HepG2 (cell line): ENCODE data around the gene PWWP2A. TPM values are rescaled to one million over a fixed set of nuclear protein-coding genes. Genes with fewer than 3 reads are reported as not detected.

Source experiments
- ATAC-seq: fragments of 200-7000 bp; cut with Tn5 transposase; 3 replicates; pipeline ENCODE4 v1.9.1; 2020; ENCODE audit warnings: mild to moderate bottlenecking, moderate library complexity
- BruUV-seq: library from RNA; stranded (reverse); fragments of 400-500 nt; replicated peaks from 2 replicates; lab custom pipeline; 2021; lab: Mats Ljungman, UMichigan
- CTCF ChIA-PET: fragments of 300-600 bp; formaldehyde crosslinking; extraction: SDS; loops from one replicate; lab custom pipeline; 2021; ENCODE audit warnings: low total read pairs, inconsistent platforms, low intra/inter-chr PET ratio; lab: Yijun Ruan, JAX
- POLR2A ChIA-PET: fragments of 350-600 bp; sonication (Branson Sonifier 250); formaldehyde crosslinking; loops from one replicate; lab custom pipeline; 2020; ENCODE audit warnings: antibody characterized with exemption, inconsistent platforms; lab: Yijun Ruan, JAX
- DNase-seq: peaks from one replicate; pipeline ENCODE4 v3.0.0-alpha.2; 2015; ENCODE audit warnings: low spot score
- FAIRE-seq: peaks from 3 replicates; lab custom pipeline; 2011; peaks lifted over from hg19 to GRCh38; lab: Jason Lieb, UNC
- H2AFZ ChIP-seq: one replicate; pipeline ENCODE4 v1.6.1; 2011; ENCODE audit warnings: low read length, inconsistent platforms
- H3K27ac ChIP-seq: fragments of 300-600 bp; 3 replicates; pipeline ENCODE4 v1.8.0; 2011; ENCODE audit warnings: mixed run types, mild to moderate bottlenecking, mixed read lengths, low read length, inconsistent platforms; ENCODE audit not compliant: insufficient read depth; ENCODE audit errors: extremely low read length
- H3K27me3 ChIP-seq, 2 experiments: fragments of 200-600 bp in 1 of 2; 2 replicates in 1 of 2; 3 replicates in 1 of 2; pipeline versions ENCODE4 v1.6.0 to v1.8.0; 2011; ENCODE audit warnings: low read length in 2 of 2, mild to moderate bottlenecking in 2 of 2, moderate library complexity in 2 of 2, inconsistent platforms in 1 of 2; ENCODE audit not compliant: insufficient read depth in 2 of 2, control insufficient read depth in 1 of 2
- H3K36me3 ChIP-seq, 2 experiments: fragments of 200-600 bp in 1 of 2; replicated peaks in 1 of 2; 2 replicates in 1 of 2; 3 replicates in 1 of 2; pipeline versions ENCODE4 v1.5.1 to v1.8.0; 2011; ENCODE audit warnings: low read length in 2 of 2, inconsistent platforms in 1 of 2; ENCODE audit not compliant: insufficient read depth in 2 of 2, control insufficient read depth in 1 of 2
- H3K4me1 ChIP-seq: 2 replicates; pipeline ENCODE4 v1.5.1; 2012; ENCODE audit warnings: low read length, inconsistent platforms; ENCODE audit not compliant: insufficient read depth
- H3K4me2 ChIP-seq: 2 replicates; pipeline ENCODE4 v1.6.0; 2011; ENCODE audit warnings: low read depth, low read length, inconsistent platforms
- H3K4me3 ChIP-seq, 3 experiments: fragments of 200-600 bp in 1 of 3; sonication (generic), shearing (Covaris generic) in 1 of 3; replicated peaks in 1 of 3; 2 replicates each; pipeline ENCODE4 v1.5.1; 2011 to 2016; ENCODE audit warnings: low read length in 3 of 3, inconsistent platforms in 2 of 3, low read depth in 2 of 3, mild to moderate bottlenecking in 2 of 3, control low read depth in 1 of 3, mixed read lengths in 1 of 3; ENCODE audit not compliant: insufficient read depth in 1 of 3
- H3K79me2 ChIP-seq: one replicate; pipeline ENCODE4 v1.6.1; 2011; ENCODE audit warnings: low read length, inconsistent platforms; ENCODE audit not compliant: insufficient read depth
- H3K9ac ChIP-seq: 2 replicates; pipeline ENCODE4 v1.6.0; 2011; ENCODE audit warnings: mild to moderate bottlenecking, low read depth, low read length, inconsistent platforms; ENCODE audit not compliant: insufficient read depth
- H3K9me3 ChIP-seq: 2 replicates; pipeline ENCODE4 v1.5.1; 2012; ENCODE audit warnings: mild to moderate bottlenecking, low read length
- H4K20me1 ChIP-seq: 2 replicates; pipeline ENCODE4 v1.6.0; 2011; ENCODE audit warnings: inconsistent platforms, mild to moderate bottlenecking, low read length, moderate library complexity; ENCODE audit not compliant: insufficient read depth
- KMT2B ChIP-seq: IDR thresholded peaks from 2 replicates; pipeline ENCODE4 v1.6.1; 2016; ENCODE audit warnings: missing genetic modification reagents, missing compliant biosample characterization
- RARA ChIP-seq: IDR thresholded peaks from 2 replicates; pipeline ENCODE4 v1.6.1; 2016; ENCODE audit warnings: missing genetic modification reagents, missing compliant biosample characterization
- REL ChIP-seq: sonication (generic); formaldehyde crosslinking; conservative IDR thresholded peaks from 2 replicates; pipeline ENCODE4 v1.8.0; 2022; ENCODE audit warnings: mild to moderate bottlenecking, missing genetic modification reagents, moderate library complexity
- SNAPC4 ChIP-seq: sonication (generic); formaldehyde crosslinking; IDR thresholded peaks from 2 replicates; pipeline ENCODE4 v1.4.0; 2020; ENCODE audit warnings: mild to moderate bottlenecking, missing genetic modification reagents
- SRSF9 ChIP-seq: fragments of 200-400 bp; formaldehyde crosslinking; IDR thresholded peaks from 2 replicates; pipeline ENCODE4 v1.6.1; 2018; ENCODE audit warnings: borderline replicate concordance, mild to moderate bottlenecking, low read depth, low read length; ENCODE audit not compliant: insufficient read depth, poor library complexity, severe bottlenecking
- ZNF101 ChIP-seq: sonication (generic); formaldehyde crosslinking; IDR thresholded peaks from 2 replicates; pipeline ENCODE4 v1.4.0; 2020; ENCODE audit warnings: mild to moderate bottlenecking, low read depth, missing genetic modification reagents, borderline replicate concordance
- ZNF362 ChIP-seq: sonication (generic); formaldehyde crosslinking; IDR thresholded peaks from 2 replicates; pipeline ENCODE4 v1.4.0; 2020; ENCODE audit warnings: missing genetic modification reagents, mild to moderate bottlenecking, borderline replicate concordance
- WGBS: methylation state at CpG from one replicate; pipeline ENCODE4 v1.1.6; 2017; ENCODE audit warnings: low lambda C conversion rate; 5-methylcytosine and 5-hydroxymethylcytosine counted together
- in situ Hi-C: cut with HindIII; loops from 2 replicates; pipeline ENCODE4 v1.10.0; 2017; ENCODE audit warnings: low pct_unique_long_range_greater_than_20kb; ENCODE audit not compliant: extremely low pct_ligation_motif_present
- intact Hi-C: fragments of 100-400 bp; cut with micrococcal nuclease; formaldehyde crosslinking; loops from one replicate; pipeline ENCODE4 v1.10.0; 2022; ENCODE audit not compliant: unreplicated experiment
- polyA plus RNA-seq, 8 experiments: library from polyadenylated mRNA; depleted of rRNA in 3 of 8; stranded (reverse) in 7 of 8; unstranded in 1 of 8; fragments of >200 nt; fragmentation: Illumina TruSeq in 4 of 8; extraction: Trizol in 4 of 8; gene quantifications; 2 replicates each; pipeline versions ENCODE4 v1.2.1 to v1.2.3, GENCODE V29; 2011 to 2016; ENCODE audit warnings: low read depth in 4 of 8, missing spikeins in 1 of 8, mixed read lengths in 1 of 8; ENCODE audit not compliant: insufficient read depth in 1 of 8
- total RNA-seq, 5 experiments: library from RNA; depleted of rRNA; stranded (reverse); fragments of >200 nt; fragmentation: Illumina TruSeq; extraction: Trizol; gene quantifications; 2 replicates each; pipeline ENCODE4 v1.2.3, GENCODE V29; 2016; ENCODE audit warnings: low read depth in 1 of 5
- TF ChIP-seq, protein P1 (sequence below): sonication (generic); formaldehyde crosslinking; IDR thresholded peaks from 2 replicates; pipeline ENCODE4 v1.5.1; 2020; ENCODE audit warnings: mild to moderate bottlenecking, missing genetic modification reagents, moderate library complexity

The PWWP2A gene
- total and polyA plus RNA-seq, 2 of the 13 experiments (the other 11 are each of a cell fraction or from before 2014, with no cell fraction given) = 7.3 to 16.9 TPM

- Histone ChIP-seq H3K4me2 (no peak overlapping the region), H3K36me3 (peaks cover 0 to under 1% of the 10 kb centered on the region in 2 experiments; a peak in 1 of 5 replicates), H3K4me3 (no peak overlapping the region), H3K9ac (no peak overlapping the region), H3K27ac (no peak overlapping the region), H3K27me3 (no peaks in the 10 kb centered on the region), H3K79me2 (no peaks in the 10 kb centered on the region), H3K9me3 (no peaks in the 10 kb centered on the region), H2AFZ (no peak overlapping the region), H3K4me1 (no peaks in the 10 kb centered on the region), H4K20me1 (no peaks in the 10 kb centered on the region)
- POLR2A ChIA-PET = no interaction called here
- CTCF ChIA-PET = no interaction called here
- no peak for TF ChIP-seq ZNF362 (CRISPR knock-in tag)
- TF ChIP-seq RARA (CRISPR knock-in tag) = no peak
- no peak for TF ChIP-seq SRSF9
- TF ChIP-seq, protein P1, sequence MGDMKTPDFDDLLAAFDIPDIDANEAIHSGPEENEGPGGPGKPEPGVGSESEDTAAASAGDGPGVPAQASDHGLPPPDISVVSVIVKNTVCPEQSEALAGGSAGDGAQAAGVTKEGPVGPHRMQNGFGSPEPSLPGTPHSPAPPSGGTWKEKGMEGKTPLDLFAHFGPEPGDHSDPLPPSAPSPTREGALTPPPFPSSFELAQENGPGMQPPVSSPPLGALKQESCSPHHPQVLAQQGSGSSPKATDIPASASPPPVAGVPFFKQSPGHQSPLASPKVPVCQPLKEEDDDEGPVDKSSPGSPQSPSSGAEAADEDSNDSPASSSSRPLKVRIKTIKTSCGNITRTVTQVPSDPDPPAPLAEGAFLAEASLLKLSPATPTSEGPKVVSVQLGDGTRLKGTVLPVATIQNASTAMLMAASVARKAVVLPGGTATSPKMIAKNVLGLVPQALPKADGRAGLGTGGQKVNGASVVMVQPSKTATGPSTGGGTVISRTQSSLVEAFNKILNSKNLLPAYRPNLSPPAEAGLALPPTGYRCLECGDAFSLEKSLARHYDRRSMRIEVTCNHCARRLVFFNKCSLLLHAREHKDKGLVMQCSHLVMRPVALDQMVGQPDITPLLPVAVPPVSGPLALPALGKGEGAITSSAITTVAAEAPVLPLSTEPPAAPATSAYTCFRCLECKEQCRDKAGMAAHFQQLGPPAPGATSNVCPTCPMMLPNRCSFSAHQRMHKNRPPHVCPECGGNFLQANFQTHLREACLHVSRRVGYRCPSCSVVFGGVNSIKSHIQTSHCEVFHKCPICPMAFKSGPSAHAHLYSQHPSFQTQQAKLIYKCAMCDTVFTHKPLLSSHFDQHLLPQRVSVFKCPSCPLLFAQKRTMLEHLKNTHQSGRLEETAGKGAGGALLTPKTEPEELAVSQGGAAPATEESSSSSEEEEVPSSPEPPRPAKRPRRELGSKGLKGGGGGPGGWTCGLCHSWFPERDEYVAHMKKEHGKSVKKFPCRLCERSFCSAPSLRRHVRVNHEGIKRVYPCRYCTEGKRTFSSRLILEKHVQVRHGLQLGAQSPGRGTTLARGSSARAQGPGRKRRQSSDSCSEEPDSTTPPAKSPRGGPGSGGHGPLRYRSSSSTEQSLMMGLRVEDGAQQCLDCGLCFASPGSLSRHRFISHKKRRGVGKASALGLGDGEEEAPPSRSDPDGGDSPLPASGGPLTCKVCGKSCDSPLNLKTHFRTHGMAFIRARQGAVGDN (CRISPR knock-in tag) = no peak
- no peak for TF ChIP-seq ZNF101 (CRISPR knock-in tag)
- no peak for TF ChIP-seq REL (CRISPR knock-in tag)
- TF ChIP-seq SNAPC4 = no peak
- no peak for TF ChIP-seq KMT2B
- ATAC-seq (no peak), FAIRE-seq (no peak), DNase-seq (no peak)
- BruUV-seq = no TSS peak
- intact Hi-C loops = no loop called here
- WGBS = 94% methylated on average over 2 of the region's 2 CpGs
- in situ Hi-C loops = no loop called here
Measured at GRCh38 chr5:160071916-160072315, 47.3 kb downstream of the PWWP2A start.
